ENCODE measurements around the gene TGFBR3. TPM values are rescaled to one million over a fixed set of nuclear protein-coding genes. Genes with fewer than 3 reads are reported as not detected.

TGFBR3 gene
- total RNA-seq, 2 experiments from 2014 or later, result 13.9 to 15.3 TPM

DNA sequence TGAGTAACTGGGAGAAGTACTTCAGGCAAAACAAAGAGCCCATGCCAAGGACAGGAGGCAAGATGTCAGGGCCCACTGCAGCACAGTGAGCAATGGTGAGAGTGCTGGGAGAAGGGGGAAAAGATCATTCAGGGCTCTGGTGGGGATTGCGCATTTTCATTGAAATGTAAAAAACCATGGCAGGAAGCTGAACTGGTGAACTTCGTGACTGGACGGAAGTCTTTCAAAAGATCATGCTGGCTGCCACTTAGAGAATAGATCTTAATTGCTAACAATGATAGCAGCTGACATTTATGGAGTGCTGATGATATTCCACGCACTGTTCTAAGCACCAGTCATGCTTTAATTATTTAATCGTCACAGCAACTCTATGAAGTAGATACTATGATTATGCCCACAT, 107.0 kb downstream of the TGFBR3 start:
- Mint-ChIP-seq H3K36me3 (peaks cover 2% of the 10 kb centered on the region), H3K4me1 (peaks cover 3% of the 10 kb centered on the region), H3K27ac (no peak overlapping the region), H3K9me3 (no peaks in the 10 kb centered on the region), H3K4me3 (no peak overlapping the region), H3K27me3 (peaks cover 11% of the 10 kb centered on the region)
- no peak for DNase-seq
- no peak for ATAC-seq (ENCODE audit: low read depth)
- POLR2A ChIA-PET, result no interaction called here

DNA sequence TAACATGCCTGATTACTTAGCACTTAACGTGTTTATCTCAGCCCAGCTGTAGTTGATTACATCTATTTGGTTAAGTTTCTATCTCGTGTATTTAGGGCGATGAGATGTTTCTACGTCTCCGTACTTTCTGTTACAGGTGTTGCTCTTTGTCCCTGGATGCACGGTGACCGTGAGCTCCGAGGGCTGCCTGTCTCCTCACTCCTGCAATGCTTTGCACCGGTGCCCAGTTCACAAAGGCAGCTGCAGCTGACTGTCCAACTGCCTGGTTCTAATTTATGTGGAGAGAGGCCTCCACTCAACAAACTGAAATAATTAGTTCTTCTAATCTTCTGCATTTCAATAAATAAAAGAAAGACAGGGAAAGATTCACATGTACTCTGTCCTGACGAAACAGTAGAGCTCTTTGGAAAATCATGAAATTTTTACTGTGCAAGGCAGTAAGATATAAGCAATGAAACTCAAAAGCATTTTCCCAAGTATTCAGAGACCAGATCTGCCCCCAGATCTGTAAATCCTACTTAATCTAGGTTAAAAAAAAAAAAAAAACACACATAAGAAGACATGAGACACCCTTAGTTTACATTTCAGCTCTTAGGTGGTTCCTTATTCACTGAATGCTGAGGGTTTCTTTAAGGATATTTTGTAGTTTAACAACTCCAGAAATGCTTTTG, 108.2 kb downstream of the TGFBR3 start:
- POLR2A ChIA-PET, result no interaction called here
- peaks cover 2% of the 10 kb centered on the region for H3K36me3 Mint-ChIP-seq
- ATAC-seq (ENCODE audit: low read depth) (no peak), DNase-seq (no peak)
- no peak overlapping the region for H3K4me3 Mint-ChIP-seq
- no peak overlapping the region for H3K27ac Mint-ChIP-seq
- no peaks in the 10 kb centered on the region for H3K9me3 Mint-ChIP-seq
- peaks cover 3% of the 10 kb centered on the region for H3K4me1 Mint-ChIP-seq
- peaks cover 11% of the 10 kb centered on the region for H3K27me3 Mint-ChIP-seq

- peaks cover 11% of the 10 kb centered on the region for H3K27me3 Mint-ChIP-seq
- ATAC-seq (ENCODE audit: low read depth) (no peak), DNase-seq (no peak)
- no peak overlapping the region for H3K27ac Mint-ChIP-seq
- H3K4me1 Mint-ChIP-seq, result peaks cover 3% of the 10 kb centered on the region
- H3K4me3 Mint-ChIP-seq, result no peak overlapping the region
- no peaks in the 10 kb centered on the region for H3K9me3 Mint-ChIP-seq
- H3K36me3 Mint-ChIP-seq, result peaks cover 2% of the 10 kb centered on the region
- POLR2A ChIA-PET, result no interaction called here
Observed at GRCh38 chr1:91777196-91777595, 108.8 kb downstream of the TGFBR3 start.

DNA sequence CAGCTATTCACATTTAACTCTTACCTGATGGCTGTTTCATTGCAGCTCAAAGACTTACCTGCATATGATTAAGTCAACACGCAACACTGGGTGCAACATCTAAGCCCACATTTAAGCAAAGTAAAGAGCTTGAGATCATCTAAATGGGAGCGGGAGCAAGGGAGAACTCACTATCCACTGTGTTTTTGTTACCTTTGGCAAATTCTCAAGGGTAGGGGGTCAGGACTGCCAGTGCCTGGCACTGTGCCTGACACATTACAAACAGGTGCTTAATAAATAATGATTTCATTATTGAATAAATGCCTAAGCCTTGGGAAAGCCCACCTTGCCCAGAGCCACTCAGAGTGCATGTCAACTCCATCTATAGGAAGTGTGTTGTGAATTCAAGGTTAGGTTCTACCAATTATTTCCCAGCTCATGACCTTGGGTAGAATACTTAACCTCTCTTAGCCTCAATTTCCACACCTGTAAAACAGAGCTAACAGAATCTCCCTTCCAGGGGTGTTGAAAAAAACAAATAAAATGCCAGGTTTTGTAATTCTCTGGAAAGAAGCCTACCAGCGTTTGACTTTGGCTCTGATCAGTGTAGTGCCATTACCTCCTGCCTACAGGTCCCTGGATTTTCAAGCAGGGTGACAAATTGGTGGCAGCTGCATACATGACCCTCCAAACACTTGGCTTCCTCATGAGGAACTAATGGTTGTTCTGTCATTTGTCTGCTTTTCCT, 109.7 kb downstream of the TGFBR3 start:
- POLR2A ChIA-PET, result no interaction called here
- Mint-ChIP-seq H3K27ac (no peak overlapping the region), H3K27me3 (peaks cover 9% of the 10 kb centered on the region), H3K9me3 (no peaks in the 10 kb centered on the region), H3K36me3 (peaks cover 2% of the 10 kb centered on the region), H3K4me3 (no peak overlapping the region), H3K4me1 (peaks cover 3% of the 10 kb centered on the region)
- DNase-seq (no peak), ATAC-seq (ENCODE audit: low read depth) (no peak)

- peaks cover 3% of the 10 kb centered on the region for H3K4me1 Mint-ChIP-seq
- DNase-seq (no peak), ATAC-seq (ENCODE audit: low read depth) (no peak)
- no peak overlapping the region for H3K27ac Mint-ChIP-seq
- H3K4me3 Mint-ChIP-seq, result no peak overlapping the region
- H3K36me3 Mint-ChIP-seq, result peaks cover 2% of the 10 kb centered on the region
- H3K9me3 Mint-ChIP-seq, result no peaks in the 10 kb centered on the region
- POLR2A ChIA-PET, result no interaction called here
- peaks cover 9% of the 10 kb centered on the region for H3K27me3 Mint-ChIP-seq
Observed at GRCh38 chr1:91775227-91775626, 110.7 kb downstream of the TGFBR3 start.

- no peak overlapping the region for H3K27ac Mint-ChIP-seq
- H3K9me3 Mint-ChIP-seq, result no peaks in the 10 kb centered on the region
- POLR2A ChIA-PET, result no interaction called here
- peaks cover 3% of the 10 kb centered on the region for H3K4me1 Mint-ChIP-seq
- no peak overlapping the region for H3K4me3 Mint-ChIP-seq
- peaks cover 9% of the 10 kb centered on the region for H3K27me3 Mint-ChIP-seq
- H3K36me3 Mint-ChIP-seq, result peaks cover 2% of the 10 kb centered on the region
- no peak for DNase-seq
- ATAC-seq (ENCODE audit: low read depth), result no peak
Observed at GRCh38 chr1:91774520-91775203, 111.3 kb downstream of the TGFBR3 start.

- H3K27ac Mint-ChIP-seq, result no peak overlapping the region
- no peaks in the 10 kb centered on the region for H3K9me3 Mint-ChIP-seq
Observed at GRCh38 chr1:91771717-91772116, 114.2 kb downstream of the TGFBR3 start.

DNA sequence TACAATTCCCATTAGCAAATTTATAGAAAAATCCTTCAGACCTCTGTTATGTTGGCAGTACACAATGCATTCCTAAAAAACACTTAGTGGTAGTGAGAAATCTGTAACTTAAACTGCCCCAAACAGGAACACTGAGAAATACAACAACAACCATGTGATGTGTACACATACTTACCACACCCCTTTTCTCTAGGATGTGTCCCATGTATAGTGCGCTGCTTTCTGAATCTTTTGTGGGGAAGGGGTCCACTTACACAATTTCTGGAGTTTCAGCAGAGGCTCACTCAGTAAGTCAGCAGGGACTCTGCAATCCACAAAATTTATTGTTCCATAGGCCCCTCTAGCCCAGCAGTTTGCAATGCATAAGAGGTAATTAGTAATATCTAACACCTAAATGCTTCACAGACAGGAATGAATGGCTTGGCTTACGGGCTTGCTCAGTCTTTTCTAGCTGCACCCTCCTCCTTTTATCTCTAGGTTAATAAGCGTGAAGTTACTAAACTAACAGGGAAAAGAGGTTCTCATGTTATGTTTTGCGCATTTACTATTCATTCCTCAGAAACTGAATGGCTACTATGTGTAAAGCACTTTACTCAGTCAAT, 115.2 kb downstream of the TGFBR3 start:
- Mint-ChIP-seq H3K36me3 (no peaks in the 10 kb centered on the region), H3K27ac (no peak overlapping the region), H3K4me3 (no peak overlapping the region), H3K9me3 (no peaks in the 10 kb centered on the region), H3K27me3 (peaks cover 2% of the 10 kb centered on the region), H3K4me1 (peaks cover 6% of the 10 kb centered on the region)
- DNase-seq (no peak), ATAC-seq (ENCODE audit: low read depth) (no peak)
- POLR2A ChIA-PET, result no interaction called here

More at GRCh38 chr1:91771717-91772116, 114.2 kb downstream of the TGFBR3 start:
- no peak for DNase-seq
- Mint-ChIP-seq H3K36me3 (no peaks in the 10 kb centered on the region), H3K4me1 (peaks cover 6% of the 10 kb centered on the region), H3K27me3 (peaks cover 2% of the 10 kb centered on the region), H3K4me3 (no peak overlapping the region)
- POLR2A ChIA-PET, result no interaction called here
- ATAC-seq (ENCODE audit: low read depth), result no peak

DNA sequence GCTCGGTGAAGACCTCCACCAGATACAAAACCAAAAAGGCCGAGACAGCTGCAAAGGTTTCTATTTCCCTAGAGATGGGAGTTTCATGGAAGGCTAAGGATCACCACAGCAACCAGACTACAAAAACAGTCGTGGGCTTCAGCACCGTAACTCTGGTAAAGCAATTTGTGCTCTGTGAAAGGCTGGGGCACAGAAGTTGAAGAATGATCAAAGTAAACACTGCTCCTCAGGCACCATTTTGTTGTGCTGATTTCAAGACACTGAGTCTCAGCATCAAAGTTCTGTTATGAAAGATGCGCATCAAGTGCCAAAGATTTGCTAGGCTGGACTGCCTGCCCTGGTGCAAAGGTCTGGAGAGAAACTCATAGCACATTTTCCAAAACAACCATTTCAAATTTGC, 116.2 kb downstream of the TGFBR3 start:
- ATAC-seq (ENCODE audit: low read depth) (no peak), DNase-seq (no peak)
- Mint-ChIP-seq H3K9me3 (no peaks in the 10 kb centered on the region), H3K4me3 (no peak overlapping the region), H3K27ac (no peak overlapping the region), H3K27me3 (no peaks in the 10 kb centered on the region), H3K4me1 (peaks cover 3% of the 10 kb centered on the region), H3K36me3 (no peaks in the 10 kb centered on the region)
- POLR2A ChIA-PET, result no interaction called here

- H3K4me1 Mint-ChIP-seq, result peaks cover 3% of the 10 kb centered on the region
- POLR2A ChIA-PET, result no interaction called here
- H3K27me3 Mint-ChIP-seq, result no peaks in the 10 kb centered on the region
- no peak overlapping the region for H3K4me3 Mint-ChIP-seq
- H3K27ac Mint-ChIP-seq, result no peak overlapping the region
- H3K9me3 Mint-ChIP-seq, result no peaks in the 10 kb centered on the region
- no peaks in the 10 kb centered on the region for H3K36me3 Mint-ChIP-seq
- ATAC-seq (ENCODE audit: low read depth) (no peak), DNase-seq (no peak)
Observed at GRCh38 chr1:91768786-91769725, 116.9 kb downstream of the TGFBR3 start.

DNA sequence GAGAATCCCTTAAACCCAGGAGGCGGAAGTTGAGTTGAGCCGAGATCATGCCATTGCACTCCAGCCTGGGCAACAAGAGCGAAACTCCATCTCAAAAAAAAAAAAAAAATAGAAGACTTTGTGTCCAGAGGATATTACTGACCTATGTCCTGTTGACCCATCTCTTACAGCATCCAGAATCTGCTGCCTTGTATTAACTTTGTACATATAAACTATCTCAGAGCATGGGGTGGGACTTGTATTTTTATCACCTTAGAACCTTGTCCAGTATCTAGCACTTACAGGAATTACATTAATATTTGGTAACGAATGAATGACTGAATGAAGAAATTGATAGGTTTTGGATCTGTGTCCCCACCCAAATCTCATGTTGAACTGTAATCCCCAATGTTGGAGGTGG, 117.8 kb downstream of the TGFBR3 start:
- Mint-ChIP-seq H3K9me3 (no peaks in the 10 kb centered on the region), H3K4me1 (peaks cover 3% of the 10 kb centered on the region), H3K36me3 (no peaks in the 10 kb centered on the region), H3K4me3 (no peak overlapping the region), H3K27ac (no peak overlapping the region), H3K27me3 (no peaks in the 10 kb centered on the region)
- no peak for DNase-seq
- ATAC-seq (ENCODE audit: low read depth), result no peak
- POLR2A ChIA-PET, result no interaction called here

DNA sequence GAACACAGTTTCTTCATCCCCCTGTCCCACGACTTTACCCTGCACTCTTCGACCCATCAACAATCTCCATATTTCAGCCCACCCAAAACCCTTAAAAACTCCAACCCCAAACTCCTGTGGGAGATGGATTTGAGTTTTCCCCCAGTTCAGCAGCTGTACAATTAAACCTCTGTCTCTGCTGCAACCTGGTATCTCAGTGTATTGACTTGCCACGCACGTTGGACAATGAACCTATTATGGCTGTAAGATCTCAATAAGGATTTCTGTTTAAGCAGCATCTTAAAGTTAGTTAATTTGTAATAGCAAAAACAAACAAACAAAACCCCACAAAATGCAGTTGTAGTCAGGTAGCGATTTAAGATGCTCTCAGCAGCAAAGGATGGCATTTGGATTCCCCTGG, 119.1 kb downstream of the TGFBR3 start:
- Mint-ChIP-seq H3K9me3 (no peaks in the 10 kb centered on the region), H3K4me3 (no peak overlapping the region), H3K27ac (no peak overlapping the region), H3K36me3 (no peaks in the 10 kb centered on the region), H3K4me1 (peaks cover 3% of the 10 kb centered on the region), H3K27me3 (peaks cover 5% of the 10 kb centered on the region)
- ATAC-seq (ENCODE audit: low read depth) (no peak), DNase-seq (no peak)
- POLR2A ChIA-PET, result no interaction called here

DNA sequence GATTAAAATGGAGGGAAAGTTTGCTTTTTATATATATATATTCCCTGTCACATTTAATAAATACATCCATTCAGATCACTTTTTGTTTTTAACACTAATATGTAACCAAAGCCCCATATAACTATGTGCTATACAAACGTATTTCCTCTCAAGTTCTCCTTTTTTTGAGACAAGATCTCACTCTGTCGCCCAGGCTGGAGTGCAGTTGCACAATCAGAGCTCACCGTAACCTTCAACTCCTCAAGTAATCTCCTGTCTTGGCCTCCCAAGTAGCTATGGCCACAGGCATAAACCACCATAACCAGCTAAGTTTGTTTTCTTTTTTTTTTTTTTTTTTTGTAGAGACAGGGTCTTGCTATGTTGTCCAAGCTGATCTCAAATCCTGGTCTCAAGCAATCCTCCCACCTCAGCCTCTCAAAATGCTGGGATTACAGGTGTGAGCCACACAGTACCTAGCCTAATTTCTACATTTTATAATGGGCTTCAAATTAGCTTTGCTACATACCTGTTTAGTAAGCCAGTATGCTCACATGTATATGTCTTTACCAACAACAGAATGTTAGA, 120.0 kb downstream of the TGFBR3 start:
- H3K4me3 Mint-ChIP-seq, result no peak overlapping the region
- H3K4me1 Mint-ChIP-seq, result peaks cover 3% of the 10 kb centered on the region
- ATAC-seq (ENCODE audit: low read depth) (no peak), DNase-seq (no peak)
- H3K27ac Mint-ChIP-seq, result no peak overlapping the region
- no peaks in the 10 kb centered on the region for H3K36me3 Mint-ChIP-seq
- H3K9me3 Mint-ChIP-seq, result no peaks in the 10 kb centered on the region
- POLR2A ChIA-PET, result no interaction called here
- peaks cover 7% of the 10 kb centered on the region for H3K27me3 Mint-ChIP-seq
